ENCODE results near the gene LIMCH1. TPM values are rescaled to one million over a fixed set of nuclear protein-coding genes. Genes with fewer than 3 reads are reported as not detected.

The LIMCH1 gene
- total RNA-seq, 1 experiment from 2014 or later: 19.7 TPM

- Histone ChIP-seq H3K36me3 (ENCODE audit: low read depth, low read length) (no peaks in the 10 kb centered on the region; the same call in 1 of the 2 replicates), H3K27ac (ENCODE audit: low read length) (no peak overlapping the region), H3K4me3 (ENCODE audit: low read length) (no peak overlapping the region), H4K20me1 (ENCODE audit: low read length) (no peaks in the 10 kb centered on the region), H3K9me3 (ENCODE audit: low read length) (no peaks in the 10 kb centered on the region), H3K4me2 (ENCODE audit: low read length) (no peak overlapping the region), H2AFZ (ENCODE audit: low read length) (no peak overlapping the region), H3K4me1 (ENCODE audit: insufficient read depth, low read length) (peaks cover 39% of the 10 kb centered on the region), H3K27me3 (ENCODE audit: low read length) (no peaks in the 10 kb centered on the region), H3K79me2 (ENCODE audit: low read length) (no peaks in the 10 kb centered on the region), H3K9ac (ENCODE audit: low read length) (no peak overlapping the region), H3F3A (ENCODE audit: low read length, unreplicated experiment) (no peaks in the 10 kb centered on the region), H3K9me2 (replicated peaks; ENCODE audit: low read length) (no peaks in the 10 kb centered on the region)
- POLR2A ChIA-PET (ENCODE audit: unreplicated experiment): no interaction called here
- DNase-seq (peak; percentile 33), ATAC-seq (no peak)
- TF ChIP-seq CTCF (conservative IDR thresholded peaks at IDR 0.05; ENCODE audit: low read depth, low read length) (no peak), EZH2 (IDR thresholded peaks at IDR 0.05; ENCODE audit: low read length, unreplicated experiment) (no peak), EZH2phosphoT487 (IDR thresholded peaks at IDR 0.05; ENCODE audit: borderline replicate concordance, low read length) (no peak)
- CTCF ChIA-PET: no interaction called here
- no TSS peak for BruUV-seq (replicated peaks)
- intact Hi-C loops (cut with micrococcal nuclease): loop anchor here (5.0 kb wide), 1 partner anchor 45 kb away; no protein-coding TSS in a partner anchor
Observed at GRCh38 chr4:41657561-41657960, 119.6 kb downstream of the LIMCH1 start.

DNA sequence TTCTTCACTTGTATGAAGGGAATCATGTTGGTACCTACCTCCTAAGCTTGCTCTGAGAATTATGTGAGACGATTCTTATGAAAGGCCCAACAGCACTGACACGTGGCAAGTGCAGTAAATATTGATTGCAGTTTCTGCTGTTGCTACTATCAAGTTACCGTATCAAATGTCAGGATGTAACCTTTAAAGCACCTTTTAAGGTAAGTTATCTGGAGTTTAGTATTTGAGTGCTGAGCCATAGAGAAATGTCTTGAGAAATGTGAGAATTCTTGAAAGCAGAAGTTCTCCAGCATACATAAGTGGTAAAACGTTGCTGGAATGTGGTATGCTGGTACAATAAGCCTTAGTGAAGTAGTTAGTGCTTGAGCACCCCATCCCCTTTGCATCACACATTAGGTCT is 120.2 kb downstream of the LIMCH1 start:
- H4K20me1 ChIP-seq (ENCODE audit: low read length): no peaks in the 10 kb centered on the region
- CTCF ChIA-PET: no interaction called here
- H3K9me2 ChIP-seq (replicated peaks; ENCODE audit: low read length): no peaks in the 10 kb centered on the region
- no peak overlapping the region for H3K4me3 ChIP-seq (ENCODE audit: low read length)
- DNase-seq (peak; percentile 31), ATAC-seq (no peak; the same call in 1 of the 2 replicates)
- no peaks in the 10 kb centered on the region for H3F3A ChIP-seq (ENCODE audit: low read length, unreplicated experiment)
- POLR2A ChIA-PET (ENCODE audit: unreplicated experiment): no interaction called here
- H3K4me1 ChIP-seq (ENCODE audit: insufficient read depth, low read length): peaks cover 39% of the 10 kb centered on the region
- intact Hi-C loops (cut with micrococcal nuclease): loop anchor here (5.0 kb wide), 1 partner anchor 46 kb away; no protein-coding TSS in a partner anchor
- H3K36me3 ChIP-seq (ENCODE audit: low read depth, low read length): no peaks in the 10 kb centered on the region; the same call in 1 of the 2 replicates
- TF ChIP-seq EZH2 (IDR thresholded peaks at IDR 0.05; ENCODE audit: low read length, unreplicated experiment) (no peak), EZH2phosphoT487 (IDR thresholded peaks at IDR 0.05; ENCODE audit: borderline replicate concordance, low read length) (no peak), CTCF (conservative IDR thresholded peaks at IDR 0.05; ENCODE audit: low read depth, low read length) (no peak)
- H3K9me3 ChIP-seq (ENCODE audit: low read length): no peaks in the 10 kb centered on the region
- H3K27me3 ChIP-seq (ENCODE audit: low read length): no peaks in the 10 kb centered on the region
- no peak overlapping the region for H2AFZ ChIP-seq (ENCODE audit: low read length)
- no peak overlapping the region for H3K4me2 ChIP-seq (ENCODE audit: low read length)
- H3K79me2 ChIP-seq (ENCODE audit: low read length): no peaks in the 10 kb centered on the region
- H3K9ac ChIP-seq (ENCODE audit: low read length): no peak overlapping the region
- no peak overlapping the region for H3K27ac ChIP-seq (ENCODE audit: low read length)
- BruUV-seq (replicated peaks): no TSS peak

GRCh38 chr4:41660352-41660751 is 122.4 kb downstream of the LIMCH1 start:
- Histone ChIP-seq H3K4me3 (ENCODE audit: low read length) (no peak overlapping the region), H4K20me1 (ENCODE audit: low read length) (no peaks in the 10 kb centered on the region), H2AFZ (ENCODE audit: low read length) (no peak overlapping the region), H3F3A (ENCODE audit: low read length, unreplicated experiment) (no peaks in the 10 kb centered on the region), H3K9me2 (replicated peaks; ENCODE audit: low read length) (no peaks in the 10 kb centered on the region), H3K27ac (ENCODE audit: low read length) (no peak overlapping the region), H3K4me1 (ENCODE audit: insufficient read depth, low read length) (peaks cover 31% of the 10 kb centered on the region), H3K36me3 (ENCODE audit: low read depth, low read length) (no peaks in the 10 kb centered on the region; the same call in 1 of the 2 replicates), H3K79me2 (ENCODE audit: low read length) (no peaks in the 10 kb centered on the region), H3K9me3 (ENCODE audit: low read length) (no peaks in the 10 kb centered on the region), H3K9ac (ENCODE audit: low read length) (no peak overlapping the region), H3K27me3 (ENCODE audit: low read length) (no peaks in the 10 kb centered on the region), H3K4me2 (ENCODE audit: low read length) (no peak overlapping the region)
- ChIA-PET POLR2A (ENCODE audit: unreplicated experiment) (no interaction called here), CTCF (no interaction called here)
- no peak for ATAC-seq
- BruUV-seq (replicated peaks): no TSS peak
- TF ChIP-seq EZH2 (IDR thresholded peaks at IDR 0.05; ENCODE audit: low read length, unreplicated experiment) (no peak), EZH2phosphoT487 (IDR thresholded peaks at IDR 0.05; ENCODE audit: borderline replicate concordance, low read length) (no peak)
- no peak for DNase-seq
- intact Hi-C loops (cut with micrococcal nuclease): no loop called here

Data from PC-3 (cell line).